Esophagus squamous epithelium (tissue), 5 donors: Measurements from ENCODE around the gene VPS26A. TPM values are rescaled to one million over a fixed set of nuclear protein-coding genes. Genes with fewer than 3 reads are reported as not detected.

Experiments used
- DNase-seq: peaks from one replicate; lab custom pipeline; 2025; lab: John Stamatoyannopoulos, UW
- H3K27ac ChIP-seq, 4 donors: fragments of 200-600 bp; sonication (generic); one replicate each; pipeline ENCODE4 v1.5.1; 2016 to 2019; ENCODE audit warnings: mild to moderate bottlenecking in 1 of 4
- H3K27me3 ChIP-seq, 4 donors: fragments of 200-600 bp; sonication (generic); 1 replicate in 3 of 4; 2 replicates in 1 of 4; pipeline versions ENCODE4 v1.5.1 to v1.6.0; 2017 to 2021; ENCODE audit warnings: antibody characterized with exemption in 1 of 4
- H3K36me3 ChIP-seq, 3 donors: fragments of 200-600 bp; sonication (generic); one replicate each; pipeline ENCODE4 v1.5.1; 2016 to 2019
- H3K4me1 ChIP-seq, 3 donors: fragments of 200-600 bp; sonication (generic); one replicate each; pipeline ENCODE4 v1.5.1; 2017 to 2019
- H3K4me3 ChIP-seq, 4 donors: fragments of 200-600 bp; sonication (generic); 1 replicate in 3 of 4; 2 replicates in 1 of 4; pipeline ENCODE4 v1.5.1; 2016 to 2019; ENCODE audit warnings: mild to moderate bottlenecking in 2 of 4, moderate library complexity in 1 of 4
- H3K9me3 ChIP-seq, 3 donors: fragments of 200-600 bp; sonication (generic); one replicate each; pipeline ENCODE4 v1.5.1; 2016 to 2019
- CTCF ChIP-seq, 6 experiments: fragments of 450-650 bp in 4 of 6; fragments of 200-600 bp in 2 of 6; sonication (generic) in 2 of 6; IDR thresholded peaks; one replicate each; pipeline ENCODE4 v1.5.1; 2016 to 2019; ENCODE audit warnings: antibody characterized with exemption in 6 of 6, mild to moderate bottlenecking in 4 of 6, moderate library complexity in 4 of 6
- POLR2A ChIP-seq, 4 donors: fragments of 450-650 bp; IDR thresholded peaks; one replicate each; pipeline ENCODE4 v1.6.1; 2017; ENCODE audit warnings: antibody characterized with exemption in 4 of 4, mild to moderate bottlenecking in 4 of 4, moderate library complexity in 3 of 4
- WGBS, 2 donors: methylation state at CpG; one replicate each; pipeline ENCODE4 v1.1.5; 2018; 5-methylcytosine and 5-hydroxymethylcytosine counted together
- intact Hi-C: fragments of 100-400 bp; cut with DNase I; formaldehyde crosslinking; loops from one replicate; pipeline ENCODE4 v1.15.0; 2022
- total RNA-seq, 4 donors: library from RNA; depleted of rRNA; stranded (reverse); fragments of >200 nt; gene quantifications; one replicate each; pipeline ENCODE4 v1.1.0, GENCODE V29; 2016
- donor health status: DM: yes; HTN: yes; CAD: no.

VPS26A gene
- total RNA-seq, 4 donors from 2014 or later = 31.5 to 43.1 (median 37.4) TPM

GRCh38 chr10:69145864-69146263, 21.9 kb downstream of the VPS26A start:
- TF ChIP-seq POLR2A (IDR thresholded peaks at IDR 0.05) (no peak), CTCF (IDR thresholded peaks at IDR 0.05) (no peak)
- Histone ChIP-seq H3K36me3 (peaks cover 0 to 13% (median 0%) of the 10 kb centered on the region in 3 donors), H3K27ac (no peak overlapping the region), H3K4me3 (no peak overlapping the region), H3K9me3 (no peaks in the 10 kb centered on the region), H3K27me3 (no peaks in the 10 kb centered on the region), H3K4me1 (peaks cover 0 to 16% (median 0%) of the 10 kb centered on the region in 3 donors)
- no peak for DNase-seq
- intact Hi-C loops = no loop called here
- 88 to 96% methylated on average over 8 of the region's 8 CpGs for WGBS, 2 donors

DNA sequence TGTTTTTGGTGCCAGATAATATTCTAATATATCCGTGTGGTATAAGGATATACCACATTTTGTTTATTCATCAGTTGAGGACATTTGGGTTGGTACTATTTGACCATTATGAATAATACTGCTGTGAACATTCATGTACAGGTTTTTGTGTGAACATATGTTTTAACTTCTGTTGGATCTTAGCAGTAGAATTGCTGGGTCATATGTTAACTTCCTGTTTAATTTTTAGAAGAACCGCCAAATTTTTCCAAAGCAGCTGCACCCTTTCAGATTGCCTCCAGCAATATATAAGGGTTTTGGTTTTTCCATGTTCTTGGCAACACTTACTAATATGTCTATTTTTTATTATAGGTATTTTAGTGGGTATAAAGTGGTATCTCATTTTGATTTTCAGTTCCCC, 22.8 kb downstream of the VPS26A start:
- peaks cover 0 to 6% (median 0%) of the 10 kb centered on the region in 3 donors for H3K36me3 ChIP-seq
- TF ChIP-seq POLR2A (IDR thresholded peaks at IDR 0.05) = no peak
- no peak for TF ChIP-seq CTCF (IDR thresholded peaks at IDR 0.05)
- no peaks in the 10 kb centered on the region for H3K27me3 ChIP-seq
- H3K9me3 ChIP-seq = no peaks in the 10 kb centered on the region
- H3K4me3 ChIP-seq = no peak overlapping the region
- 9 to 23% methylated on average over 2 of the region's 2 CpGs for WGBS, 2 donors
- peaks cover 0 to 16% (median 0%) of the 10 kb centered on the region in 3 donors for H3K4me1 ChIP-seq
- no peak for DNase-seq
- H3K27ac ChIP-seq = no peak overlapping the region
- intact Hi-C loops = no loop called here

DNA sequence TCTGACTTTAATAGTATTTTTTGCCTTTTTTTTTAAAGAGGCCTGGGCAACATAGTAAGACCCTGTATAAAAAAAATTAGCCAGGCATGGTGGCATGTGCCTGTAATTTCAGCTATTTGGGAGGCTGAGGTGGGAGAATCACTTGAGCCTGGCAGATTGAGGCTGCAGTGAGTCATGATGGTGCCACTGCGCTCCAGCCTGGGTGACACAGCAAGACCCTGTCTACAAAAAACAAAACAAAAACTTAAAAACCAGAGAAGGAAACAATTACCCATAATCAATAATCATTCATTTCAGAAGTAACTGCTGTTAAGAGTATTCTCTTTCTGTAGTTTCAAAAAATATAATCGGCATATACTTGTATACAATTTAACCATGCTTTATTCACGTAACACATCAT, 28.0 kb downstream of the VPS26A start:
- DNase-seq = no peak
- Histone ChIP-seq H3K27ac (no peak overlapping the region), H3K4me3 (no peak overlapping the region), H3K9me3 (no peaks in the 10 kb centered on the region), H3K36me3 (peaks cover 0 to 11% (median 0%) of the 10 kb centered on the region in 3 donors), H3K4me1 (peaks cover 0 to 17% (median 0%) of the 10 kb centered on the region in 3 donors), H3K27me3 (no peaks in the 10 kb centered on the region)
- 84 to 95% methylated on average over 3 of the region's 3 CpGs for WGBS, 2 donors
- intact Hi-C loops = no loop called here
- TF ChIP-seq CTCF (IDR thresholded peaks at IDR 0.05) (no peak), POLR2A (IDR thresholded peaks at IDR 0.05) (no peak)

- WGBS, 2 donors = 94 to 95% methylated on average over 6 of the region's 6 CpGs
- H3K27ac ChIP-seq = no peak overlapping the region
Measured at GRCh38 chr10:69153227-69153626, 29.2 kb downstream of the VPS26A start.

GRCh38 chr10:69160809-69161241, 36.8 kb downstream of the VPS26A start:
- H3K36me3 ChIP-seq = peaks cover 6 to 97% (median 25%) of the 10 kb centered on the region in 3 donors
- 94 to 100% methylated on average over 2 of the region's 2 CpGs for WGBS, 2 donors
- H3K27me3 ChIP-seq = no peaks in the 10 kb centered on the region
- intact Hi-C loops = no loop called here
- H3K4me1 ChIP-seq = no peaks in the 10 kb centered on the region
- no peak overlapping the region for H3K27ac ChIP-seq
- H3K9me3 ChIP-seq = no peaks in the 10 kb centered on the region
- TF ChIP-seq POLR2A (IDR thresholded peaks at IDR 0.05) (no peak), CTCF (IDR thresholded peaks at IDR 0.05) (no peak)
- H3K4me3 ChIP-seq = no peak overlapping the region
- no peak for DNase-seq

More at GRCh38 chr10:69153227-69153626, 29.2 kb downstream of the VPS26A start:
- intact Hi-C loops = no loop called here
- DNase-seq = no peak
- H3K9me3 ChIP-seq = no peaks in the 10 kb centered on the region
- H3K4me3 ChIP-seq = no peak overlapping the region
- H3K4me1 ChIP-seq = peaks cover 0 to 7% (median 0%) of the 10 kb centered on the region in 3 donors
- H3K27me3 ChIP-seq = no peaks in the 10 kb centered on the region
- TF ChIP-seq CTCF (IDR thresholded peaks at IDR 0.05) (no peak), POLR2A (IDR thresholded peaks at IDR 0.05) (no peak)
- peaks cover 0 to 23% (median 0%) of the 10 kb centered on the region in 3 donors for H3K36me3 ChIP-seq
